ENCODE data around the gene C2orf69. TPM values are rescaled to one million over a fixed set of nuclear protein-coding genes. Genes with fewer than 3 reads are reported as not detected.

The C2orf69 gene
- total and polyA plus RNA-seq, 12 donors: 4.4 to 11.4 (median 7.7) TPM

DNA sequence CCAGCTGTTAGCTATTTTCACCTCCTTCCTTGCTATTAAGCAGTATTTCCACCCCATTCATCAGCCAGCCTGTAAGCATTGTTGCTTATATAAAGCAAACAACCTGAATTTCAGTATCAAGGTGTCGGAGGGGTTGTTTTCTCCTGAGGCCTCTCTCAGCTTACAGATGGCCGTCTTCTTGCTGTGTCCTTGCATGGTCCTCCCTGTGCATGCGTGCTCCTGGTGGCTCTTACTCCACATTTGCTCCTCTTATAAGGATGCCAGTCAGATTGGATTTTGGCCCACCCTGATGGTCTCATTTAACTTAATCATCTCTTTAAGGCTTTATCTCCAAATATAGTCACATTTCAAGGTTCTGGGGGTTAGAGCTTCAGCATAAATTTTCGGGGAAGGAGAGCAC lies 46.9 kb downstream of the C2orf69 start:
- Histone ChIP-seq H3K27me3 (no peaks in the 10 kb centered on the region), H3K4me3 (no peak overlapping the region), H3K36me3 (peaks cover 0 to 49% (median 27%) of the 10 kb centered on the region in 9 donors), H3K9me3 (no peaks in the 10 kb centered on the region), H3K4me1 (peaks cover 9 to 44% (median 34%) of the 10 kb centered on the region in 9 donors), H3K27ac (no peak overlapping the region)
- ATAC-seq: no peak
- intact Hi-C loops (cut with DNase I): no loop called here
- no peak for DNase-seq
- no peak for TF ChIP-seq CTCF (IDR thresholded peaks at IDR 0.05)
- WGBS, 2 donors: 88 to 89% methylated on average over 4 of the region's 4 CpGs

DNA sequence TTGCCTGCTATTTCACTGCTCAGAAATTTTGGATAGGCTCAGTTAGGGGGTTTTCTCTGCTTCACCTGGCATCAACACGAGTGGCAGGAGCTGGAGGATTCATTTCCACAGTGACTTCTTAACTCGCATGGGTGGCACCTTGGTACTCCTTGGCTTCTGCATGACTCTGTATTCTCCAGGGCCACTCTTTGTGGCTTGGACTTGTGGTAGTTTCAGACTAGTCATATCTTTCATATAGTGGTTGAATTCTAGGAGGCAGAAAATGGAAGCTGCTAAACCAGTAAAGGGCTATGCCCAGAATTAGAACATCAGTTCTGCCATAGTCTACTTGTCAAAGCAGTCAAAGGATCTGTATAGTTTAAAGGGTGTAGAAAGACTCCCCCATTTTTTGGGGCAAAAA lies 51.1 kb downstream of the C2orf69 start:
- Histone ChIP-seq H3K27ac (no peak overlapping the region), H3K4me1 (peaks cover 0 to 14% (median 10%) of the 10 kb centered on the region in 9 donors), H3K27me3 (no peaks in the 10 kb centered on the region), H3K9me3 (no peaks in the 10 kb centered on the region), H3K36me3 (peaks cover 0 to 90% (median 46%) of the 10 kb centered on the region in 9 donors), H3K4me3 (no peak overlapping the region)
- DNase-seq (no peak), ATAC-seq (no peak)
- TF ChIP-seq CTCF (IDR thresholded peaks at IDR 0.05): no peak
- intact Hi-C loops (cut with DNase I): no loop called here
- WGBS, 2 donors: 90 to 98% methylated on average over 2 of the region's 2 CpGs

DNA sequence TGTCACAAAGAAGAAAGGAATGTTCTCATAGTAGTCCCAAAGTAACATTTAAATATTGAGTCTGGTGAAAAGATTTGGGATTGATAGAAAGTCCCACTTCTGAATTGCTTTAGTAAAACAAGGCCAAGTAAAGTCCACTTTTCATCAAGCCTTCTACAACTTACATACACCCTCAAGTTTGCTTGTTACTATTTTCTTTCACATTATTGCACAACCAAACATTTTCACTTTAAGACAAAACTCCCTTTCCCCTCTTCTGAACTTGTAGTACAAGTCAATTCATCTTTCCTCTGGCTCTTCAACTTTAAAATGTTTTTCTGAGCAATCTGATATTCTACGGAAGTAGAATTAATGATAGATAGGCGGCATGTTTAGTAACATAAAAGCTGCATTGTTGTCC lies 55.3 kb downstream of the C2orf69 start:
- TF ChIP-seq CTCF (IDR thresholded peaks at IDR 0.05): no peak
- H3K4me1 ChIP-seq: no peaks in the 10 kb centered on the region
- H3K9me3 ChIP-seq: no peaks in the 10 kb centered on the region
- WGBS, 2 donors: 65 to 74% methylated on average over 2 of the region's 2 CpGs
- no peak for ATAC-seq
- intact Hi-C loops (cut with DNase I): no loop called here
- H3K27ac ChIP-seq: no peak overlapping the region
- no peaks in the 10 kb centered on the region for H3K27me3 ChIP-seq
- no peak for DNase-seq
- H3K4me3 ChIP-seq: no peak overlapping the region
- peaks cover 0 to 81% (median 29%) of the 10 kb centered on the region in 9 donors for H3K36me3 ChIP-seq

- no peak for TF ChIP-seq CTCF (IDR thresholded peaks at IDR 0.05)
- H3K27ac ChIP-seq: no peak overlapping the region
- DNase-seq: no peak
- ATAC-seq: no peak
- intact Hi-C loops (cut with DNase I): no loop called here
- H3K4me3 ChIP-seq: no peak overlapping the region
- no peaks in the 10 kb centered on the region for H3K9me3 ChIP-seq
- no peaks in the 10 kb centered on the region for H3K27me3 ChIP-seq
- no peaks in the 10 kb centered on the region for H3K4me1 ChIP-seq
- WGBS, 2 donors: 83 to 89% methylated on average over 1 of the region's 1 CpG
- H3K36me3 ChIP-seq: peaks cover 0 to 75% (median 26%) of the 10 kb centered on the region in 9 donors
Observed at GRCh38 chr2:199966976-199967375, 55.9 kb downstream of the C2orf69 start.
